Epithelial cell of proximal tubule (primary cell): ENCODE data around the gene SQSTM1. TPM values are rescaled to one million over a fixed set of nuclear protein-coding genes. Genes with fewer than 3 reads are reported as not detected.

ENCODE experiments used
- DNase-seq: peaks from one replicate; pipeline ENCODE4 v3.0.0-alpha.2; 2011; ENCODE audit warnings: low read depth
- H3K4me3 ChIP-seq: 2 replicates; pipeline ENCODE4 v1.5.1; 2011; ENCODE audit warnings: low read depth, mild to moderate bottlenecking, low read length
- total RNA-seq: library from RNA; depleted of rRNA; stranded (reverse); fragments of >200 nt; gene quantifications from 2 replicates; pipeline ENCODE4 v1.2.3, GENCODE V29; 2015
- TF ChIP-seq, protein P1 (sequence below): conservative IDR thresholded peaks from 2 replicates; pipeline ENCODE4 v1.5.1; 2012; ENCODE audit warnings: low read depth, mild to moderate bottlenecking, low read length

SQSTM1 gene
- total RNA-seq, 1 donor from 2014 or later = 233 TPM

DNA sequence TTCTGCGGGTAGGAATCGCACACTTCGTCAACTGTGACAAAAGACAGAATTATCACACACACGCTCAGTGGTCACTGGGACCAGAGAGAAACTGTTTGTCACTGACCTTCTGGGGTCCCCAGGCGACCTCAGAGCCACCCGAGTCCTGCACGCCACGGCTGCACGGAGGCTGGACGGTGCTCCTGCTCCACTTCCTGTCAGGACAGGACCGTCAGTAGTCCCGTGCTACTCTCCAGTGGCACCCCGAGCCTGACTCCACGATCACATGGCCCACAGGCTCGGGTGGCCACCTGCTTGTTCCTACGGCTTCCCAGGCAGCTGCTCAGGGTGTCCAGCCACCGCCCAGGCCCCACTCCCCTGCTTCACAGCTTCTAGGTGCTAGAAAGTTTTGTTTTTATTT is 20.1 kb downstream of the SQSTM1 start:
- TF ChIP-seq, protein P1, sequence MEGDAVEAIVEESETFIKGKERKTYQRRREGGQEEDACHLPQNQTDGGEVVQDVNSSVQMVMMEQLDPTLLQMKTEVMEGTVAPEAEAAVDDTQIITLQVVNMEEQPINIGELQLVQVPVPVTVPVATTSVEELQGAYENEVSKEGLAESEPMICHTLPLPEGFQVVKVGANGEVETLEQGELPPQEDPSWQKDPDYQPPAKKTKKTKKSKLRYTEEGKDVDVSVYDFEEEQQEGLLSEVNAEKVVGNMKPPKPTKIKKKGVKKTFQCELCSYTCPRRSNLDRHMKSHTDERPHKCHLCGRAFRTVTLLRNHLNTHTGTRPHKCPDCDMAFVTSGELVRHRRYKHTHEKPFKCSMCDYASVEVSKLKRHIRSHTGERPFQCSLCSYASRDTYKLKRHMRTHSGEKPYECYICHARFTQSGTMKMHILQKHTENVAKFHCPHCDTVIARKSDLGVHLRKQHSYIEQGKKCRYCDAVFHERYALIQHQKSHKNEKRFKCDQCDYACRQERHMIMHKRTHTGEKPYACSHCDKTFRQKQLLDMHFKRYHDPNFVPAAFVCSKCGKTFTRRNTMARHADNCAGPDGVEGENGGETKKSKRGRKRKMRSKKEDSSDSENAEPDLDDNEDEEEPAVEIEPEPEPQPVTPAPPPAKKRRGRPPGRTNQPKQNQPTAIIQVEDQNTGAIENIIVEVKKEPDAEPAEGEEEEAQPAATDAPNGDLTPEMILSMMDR = no peak
- no peak for DNase-seq

DNA sequence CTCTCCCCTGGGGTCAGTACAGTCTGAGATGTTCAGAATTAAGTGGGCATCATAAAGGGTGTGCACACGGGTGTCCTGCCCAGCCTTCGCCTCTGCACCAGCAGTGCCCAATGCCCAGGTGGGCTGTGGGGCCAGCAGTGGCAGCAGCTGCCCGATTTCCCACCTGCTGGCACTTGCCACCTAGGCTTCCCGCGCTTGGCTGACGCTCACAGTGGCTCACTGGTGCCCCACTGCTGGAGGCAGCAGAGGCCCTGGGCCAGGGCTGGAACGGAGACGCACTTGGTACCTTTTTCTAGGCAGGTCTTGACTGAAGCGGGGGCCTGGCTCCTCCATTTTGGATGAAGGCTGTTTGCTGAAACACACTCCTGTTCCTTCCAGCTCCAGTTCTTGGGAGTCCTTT is 20.9 kb downstream of the SQSTM1 start:
- H3K4me3 ChIP-seq = no peak overlapping the region
- TF ChIP-seq, protein P1 = no peak
- no peak for DNase-seq

More for the DNA sequence above, 20.1 kb downstream of the SQSTM1 start:
- no peak overlapping the region for H3K4me3 ChIP-seq

DNA sequence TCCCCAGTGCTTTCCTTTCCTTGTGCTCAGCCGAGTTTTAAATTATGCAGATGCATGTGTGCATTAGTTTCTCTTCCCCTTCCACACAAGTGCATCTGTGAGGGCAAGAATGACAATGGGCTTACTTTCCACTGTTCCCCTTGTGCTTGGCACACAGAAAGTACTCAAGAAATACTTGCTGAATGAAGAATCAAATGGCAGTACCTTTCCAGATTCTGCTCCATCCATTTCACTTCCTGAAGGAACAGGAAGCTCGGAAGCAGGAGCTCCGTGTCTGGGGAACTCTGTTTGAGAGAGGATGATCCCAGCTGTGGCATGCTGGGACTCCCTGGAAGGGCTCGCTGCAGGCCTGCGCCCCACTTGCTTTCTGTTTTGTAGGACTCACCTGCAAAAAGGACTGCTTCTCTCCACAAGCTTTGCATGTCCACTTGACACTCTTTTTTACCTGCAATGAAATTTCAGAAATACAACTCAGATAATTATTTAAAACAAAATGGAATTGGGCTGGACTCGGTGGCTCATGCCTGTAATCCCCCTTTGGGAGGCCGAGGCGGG is 32.4 kb downstream of the SQSTM1 start:
- DNase-seq = no peak
- TF ChIP-seq, protein P1 = no peak
- H3K4me3 ChIP-seq = no peak overlapping the region

DNA sequence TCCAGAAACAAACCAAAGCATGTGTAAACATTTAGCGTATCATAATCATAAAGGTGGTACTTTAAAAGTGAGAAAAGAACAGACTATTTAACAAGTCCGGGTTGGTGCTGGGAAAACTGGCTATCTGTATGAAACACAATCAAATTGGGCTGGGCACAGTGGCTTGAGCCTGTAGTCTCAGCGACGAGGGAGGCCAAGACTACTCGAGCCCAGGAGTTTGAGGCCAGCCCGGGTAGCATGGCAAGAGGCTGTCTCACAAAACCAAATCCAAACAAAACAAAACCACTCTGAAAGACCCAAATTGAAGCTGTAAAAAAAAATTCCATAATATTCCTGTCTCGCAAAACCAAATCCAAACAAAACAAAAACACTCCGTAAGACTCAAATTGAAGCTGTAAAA is 33.7 kb downstream of the SQSTM1 start:
- TF ChIP-seq, protein P1 = no peak
- H3K4me3 ChIP-seq = no peak overlapping the region
- DNase-seq = no peak

DNA sequence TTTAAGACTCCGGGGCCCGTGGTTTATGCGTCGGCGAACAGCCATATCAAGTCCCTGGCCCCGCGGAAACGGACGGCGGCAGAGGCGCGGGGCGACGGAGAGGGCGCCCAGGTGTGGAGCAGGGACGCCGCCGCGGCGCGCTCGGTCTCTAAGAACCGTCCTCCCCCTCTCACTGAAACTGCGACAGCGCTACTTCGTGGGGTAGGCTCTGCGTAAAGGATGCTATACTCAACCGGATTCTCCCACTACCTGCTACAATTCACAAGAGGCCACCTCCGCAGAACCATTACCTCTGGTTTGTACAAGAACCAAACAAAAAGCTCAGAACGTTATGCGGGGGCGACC is 37.5 kb downstream of the SQSTM1 start:
- TF ChIP-seq, protein P1 = no peak
- no peak for DNase-seq
- H3K4me3 ChIP-seq = peak overlapping the region; percentile 91

DNA sequence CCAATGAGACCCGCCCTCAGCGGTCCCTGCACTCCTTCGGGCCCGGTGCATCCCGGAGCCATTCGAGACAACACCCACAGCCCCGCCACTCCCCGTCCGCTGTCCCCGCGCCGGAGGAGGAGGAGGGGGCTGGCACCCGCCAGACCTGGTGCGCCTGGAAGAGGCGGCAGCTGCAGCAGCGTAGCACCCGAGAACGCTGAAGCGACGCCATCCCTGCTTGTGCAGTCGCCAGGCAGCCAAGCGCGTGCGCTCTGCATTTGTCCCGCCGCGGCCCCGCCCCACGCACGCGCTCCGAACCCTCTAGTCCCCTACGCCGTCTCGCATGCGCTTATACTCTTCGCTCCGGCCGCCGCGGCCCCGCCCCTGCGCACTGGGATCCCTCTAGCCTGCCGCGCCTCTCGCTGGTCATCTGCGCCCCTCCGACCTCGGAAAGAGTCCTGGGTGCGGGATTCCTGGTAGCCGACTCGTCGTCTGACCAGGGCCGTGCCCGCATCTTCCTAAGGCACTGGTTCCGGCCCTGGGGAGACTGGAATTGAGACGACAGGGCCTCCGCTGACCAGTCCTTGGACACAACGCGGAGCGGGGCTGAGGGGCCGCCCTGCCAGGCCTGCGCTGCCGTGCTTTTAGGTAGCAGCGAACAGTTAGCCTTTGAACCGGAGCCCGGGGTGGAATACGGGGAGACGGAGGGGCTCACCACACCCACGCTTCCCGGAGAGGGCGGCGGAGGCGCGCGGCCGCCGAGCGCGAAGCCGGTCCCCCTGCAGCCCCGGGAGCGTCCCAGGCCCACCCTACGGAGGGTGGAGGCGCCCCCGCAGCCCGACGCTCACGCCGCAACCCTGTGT is 38.1 kb downstream of the SQSTM1 start, which contains the start of gene MRNIP:
MRNIP (minus strand) TSS at position 232 of the 842 bp plus-strand sequence; CDS start at position 211, 21 bp downstream.
- peak within 1 kb of the TSS; percentile 91 for H3K4me3 ChIP-seq
- TF ChIP-seq, protein P1 = no peak
- no peak for DNase-seq
